Gastrocnemius medialis (tissue), 4 donors: ENCODE measurements around the gene CEACAM19.

Experiments
- CTCF ChIP-seq, 5 experiments: fragments of 450-650 bp in 3 of 5; fragments of 200-600 bp in 2 of 5; sonication (generic) in 2 of 5; IDR thresholded peaks in 4 of 5; conservative IDR thresholded peaks in 1 of 5; 1 replicate in 4 of 5; 2 replicates in 1 of 5; pipeline ENCODE4 v1.5.1; 2016 to 2019; ENCODE audit warnings: antibody characterized with exemption in 5 of 5, mild to moderate bottlenecking in 3 of 5, moderate library complexity in 3 of 5
- POLR2A ChIP-seq, 2 donors: fragments of 450-650 bp; IDR thresholded peaks; one replicate each; pipeline ENCODE4 v1.6.1; 2017; ENCODE audit warnings: antibody characterized with exemption in 2 of 2, mild to moderate bottlenecking in 2 of 2, moderate library complexity in 2 of 2

- no peak for TF ChIP-seq CTCF (IDR thresholded peaks at IDR 0.05 in 4 of 5, conservative IDR thresholded peaks at IDR 0.05 in 1 of 5)
- TF ChIP-seq POLR2A (IDR thresholded peaks at IDR 0.05): no peak
Measured at GRCh38 chr19:44666852-44667556, 4.3 kb upstream of the CEACAM19 start.
